ENCODE results near the gene THAP11.

GRCh38 chr16:67892375-67892774 is 50.3 kb downstream of the THAP11 start:
- TF ChIP-seq EZH2phosphoT487 (IDR thresholded peaks at IDR 0.05; ENCODE audit: insufficient read depth, low read depth): no peak
- TF ChIP-seq EZH2 (IDR thresholded peaks at IDR 0.05; ENCODE audit: insufficient read depth, poor library complexity, severe bottlenecking): no peak

All from GM23248 (cell line).